CD4-positive, alpha-beta T cell treated with Interleukin-15 for 1 hour (primary cell): ENCODE results near the gene DYNLT1.
"Not testable (repeated sequence)": the region's sequence is repeated elsewhere in the genome, so short reads cannot be mapped to it uniquely, and the experiment has no call there.

ENCODE experiments used
- DNase-seq: peaks from one replicate; pipeline ENCODE4 v3.0.0-alpha.2; 2020

The DYNLT1 gene

DNA sequence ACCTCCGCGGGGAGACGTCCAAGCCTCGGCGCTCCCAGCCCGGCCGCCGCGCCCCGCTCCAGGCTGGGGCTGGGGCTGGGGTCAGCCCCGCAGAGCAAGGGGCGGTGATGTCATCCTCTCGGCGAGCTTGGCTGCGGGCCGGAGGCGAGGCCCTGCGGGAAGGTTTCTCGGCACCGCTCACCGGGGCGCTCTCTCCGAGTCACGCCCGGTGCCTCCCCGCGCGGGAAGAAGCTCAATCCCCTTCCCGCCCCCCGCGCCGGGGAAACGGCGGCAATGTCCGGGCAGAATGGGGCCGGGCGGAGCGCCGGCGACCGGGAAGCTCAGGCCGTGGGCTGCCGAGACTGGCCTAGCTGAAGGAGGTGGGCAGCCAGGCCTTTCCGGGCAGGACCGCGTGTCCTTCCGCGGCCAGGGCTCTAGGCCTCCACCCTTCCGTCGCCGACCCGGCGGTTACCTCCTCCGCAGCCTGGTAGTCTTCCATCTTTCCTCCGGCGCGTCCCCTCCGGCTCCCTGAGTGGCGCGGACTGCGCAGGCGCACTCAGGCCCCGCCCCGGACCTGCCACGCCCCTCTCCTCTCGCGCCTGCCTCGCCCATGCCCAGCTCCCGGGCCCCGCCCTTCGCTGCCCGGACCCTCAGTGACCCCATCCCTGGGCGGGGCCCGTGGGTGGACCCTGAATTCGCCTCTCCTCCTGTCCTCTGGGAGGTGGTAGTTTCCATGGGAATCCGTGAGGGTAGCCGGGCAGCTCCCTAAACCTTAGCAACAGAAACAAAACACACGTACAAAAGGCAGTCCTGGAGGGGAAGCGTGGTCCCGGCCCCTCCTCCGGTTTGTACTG is at the start of gene DYNLT1:
DYNLT1 (minus strand) TSS at position 513 of the 833 bp plus-strand sequence; CDS start at position 478, 35 bp downstream.
- peak; percentile 88 for DNase-seq

DNA sequence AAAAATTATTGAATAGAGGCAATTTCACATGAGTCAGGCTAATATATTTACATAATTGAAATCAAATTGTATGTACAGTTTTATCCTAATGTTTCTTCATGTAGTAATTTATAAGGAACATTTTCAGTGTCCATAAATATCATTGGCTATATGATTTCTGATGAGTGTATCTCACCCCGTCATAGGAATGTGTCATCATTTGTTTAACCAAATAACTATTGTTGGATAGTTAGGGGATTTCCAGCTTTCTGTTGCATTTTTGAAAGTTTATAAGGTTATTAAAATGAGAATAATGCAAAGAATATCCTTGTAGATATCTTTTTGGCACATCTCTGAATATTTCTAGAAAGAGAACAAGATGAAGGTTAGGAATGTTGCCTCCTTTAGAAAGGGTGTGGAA is 44.3 kb upstream of the DYNLT1 start:
- no peak for DNase-seq

DNA sequence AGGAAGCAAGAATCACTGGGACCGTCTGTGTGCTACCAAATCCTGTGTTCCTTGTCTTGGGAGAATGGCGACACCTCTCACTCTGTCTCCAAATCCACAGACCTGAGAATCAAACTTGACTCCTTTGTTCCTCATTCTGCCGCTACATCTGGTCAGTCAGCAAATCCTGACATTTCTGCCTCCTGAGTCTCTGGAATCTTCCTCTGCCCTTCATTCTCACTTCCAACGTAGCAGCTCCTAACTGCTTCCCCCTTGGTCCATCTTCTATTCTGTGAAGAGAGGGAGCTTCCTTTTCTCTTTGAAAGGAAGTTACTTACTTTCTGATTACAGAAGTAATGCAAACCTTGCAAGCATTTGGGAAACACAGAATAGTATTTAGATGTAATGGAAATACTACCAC is 43.0 kb upstream of the DYNLT1 start:
- DNase-seq: no peak

DNA sequence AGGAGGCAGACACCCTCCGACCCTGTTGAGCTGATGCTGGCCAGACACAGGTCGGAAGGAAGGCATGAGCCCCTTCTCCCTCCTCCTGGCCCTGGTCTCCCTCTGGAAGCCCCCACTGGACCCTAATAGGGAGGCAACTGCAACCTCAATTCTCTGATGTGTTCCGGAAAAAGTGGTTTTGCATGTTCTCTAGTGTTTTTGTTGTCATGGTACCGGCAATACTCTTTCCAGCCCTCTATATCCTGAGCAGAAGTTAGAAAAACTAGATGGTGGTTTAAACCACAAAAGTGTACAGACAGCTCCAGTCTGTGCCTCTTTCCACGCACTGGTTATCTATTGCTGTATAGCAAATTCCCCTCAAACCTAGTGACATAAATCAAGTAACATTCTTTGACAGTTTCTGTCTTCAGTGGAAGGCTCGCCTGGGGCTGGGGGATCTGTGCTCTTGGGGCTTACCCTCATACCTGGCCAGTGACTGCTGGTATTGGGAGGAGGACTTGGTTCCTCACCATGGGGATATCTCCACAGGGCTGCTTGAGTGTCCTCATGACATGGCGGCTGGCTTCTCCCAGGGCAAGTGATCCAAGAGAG is 42.3 kb upstream of the DYNLT1 start:
- peak; percentile 74 for DNase-seq

DNA sequence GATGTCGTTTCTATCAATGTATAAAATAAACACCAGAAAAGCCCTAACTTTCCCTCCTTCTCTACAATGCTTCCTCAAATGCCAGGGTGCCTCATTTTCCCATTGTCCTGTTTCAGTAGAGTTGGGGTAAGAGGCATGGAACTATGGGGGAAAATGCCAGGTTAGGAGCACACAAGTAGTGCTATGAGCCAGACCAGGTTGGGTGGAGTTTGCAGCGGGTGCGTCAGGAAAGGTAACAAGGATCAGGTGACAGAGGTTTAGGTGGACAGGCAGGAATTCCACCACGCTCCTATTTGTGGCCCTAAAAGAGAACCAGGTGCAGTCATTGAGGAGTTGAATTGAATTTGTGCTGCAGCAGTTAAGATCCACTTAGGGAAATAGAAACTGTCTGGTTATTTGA is 41.8 kb upstream of the DYNLT1 start:
- no peak for DNase-seq

DNA sequence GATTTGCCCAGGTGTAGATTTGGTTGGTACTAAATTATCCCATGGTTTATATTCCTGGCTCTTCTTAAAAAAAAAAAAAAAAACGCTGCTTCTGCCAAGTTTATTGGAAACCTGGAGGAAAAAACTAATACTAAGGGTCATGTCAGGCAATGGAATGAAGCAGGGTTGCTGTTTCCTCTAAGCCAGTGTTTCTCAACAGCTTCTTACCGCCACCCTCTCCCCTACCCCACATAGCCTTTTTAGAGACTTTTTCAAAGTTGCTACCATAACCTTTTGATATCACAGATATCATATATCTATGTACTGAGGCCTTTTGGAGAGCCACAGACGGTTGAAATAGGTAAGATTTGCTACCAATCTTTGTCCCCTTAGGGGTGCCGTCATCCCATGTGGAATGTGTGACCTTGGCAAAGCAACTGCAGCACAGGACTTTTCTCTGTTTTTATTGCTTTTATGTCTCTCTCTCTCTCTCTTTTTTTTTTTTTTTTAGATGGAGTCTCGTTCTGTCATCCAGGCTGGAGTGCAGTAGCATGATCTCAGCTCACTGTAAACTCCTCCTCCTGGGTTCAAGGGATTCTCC is 40.3 kb upstream of the DYNLT1 start:
- no peak for DNase-seq

DNA sequence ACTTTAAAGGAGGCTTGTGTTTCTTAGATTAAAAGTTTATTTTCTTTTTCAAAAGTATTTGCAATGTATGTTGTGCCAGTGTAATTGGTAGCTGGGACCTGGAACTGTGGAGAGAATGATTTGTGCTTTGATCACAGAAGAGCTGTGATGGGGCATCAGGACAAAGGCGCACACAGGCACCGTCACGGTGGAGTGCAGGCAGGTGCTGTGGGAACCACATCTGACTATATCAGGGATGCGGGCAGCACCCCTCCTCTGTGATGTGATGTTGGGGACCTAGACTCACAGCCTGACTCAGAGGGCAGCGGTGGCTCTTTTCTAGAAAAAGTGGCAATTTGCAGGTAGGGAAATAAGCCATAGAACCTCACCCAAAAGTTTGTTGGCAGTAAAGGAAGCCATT is 39.8 kb upstream of the DYNLT1 start:
- peak; percentile 47 for DNase-seq

DNA sequence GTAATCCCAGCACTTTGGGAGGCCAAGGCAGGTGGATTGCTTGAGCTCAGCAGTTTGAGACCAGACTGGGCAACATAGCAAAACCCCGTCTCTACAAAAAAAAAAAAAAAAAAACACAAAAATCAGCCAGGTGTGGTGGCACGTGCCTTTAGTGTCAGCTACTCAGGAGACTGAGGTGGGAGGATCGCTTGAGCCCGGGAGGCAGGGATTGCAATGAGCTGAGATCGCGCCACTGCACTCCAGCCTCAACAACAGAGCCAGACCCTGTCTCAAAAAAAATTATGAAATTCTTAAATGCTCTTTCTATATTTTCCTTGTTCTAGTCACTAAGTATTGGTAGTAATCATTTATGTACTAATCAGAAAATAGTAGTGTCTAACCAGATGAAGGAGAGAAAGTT is 35.9 kb upstream of the DYNLT1 start:
- DNase-seq: no peak

DNA sequence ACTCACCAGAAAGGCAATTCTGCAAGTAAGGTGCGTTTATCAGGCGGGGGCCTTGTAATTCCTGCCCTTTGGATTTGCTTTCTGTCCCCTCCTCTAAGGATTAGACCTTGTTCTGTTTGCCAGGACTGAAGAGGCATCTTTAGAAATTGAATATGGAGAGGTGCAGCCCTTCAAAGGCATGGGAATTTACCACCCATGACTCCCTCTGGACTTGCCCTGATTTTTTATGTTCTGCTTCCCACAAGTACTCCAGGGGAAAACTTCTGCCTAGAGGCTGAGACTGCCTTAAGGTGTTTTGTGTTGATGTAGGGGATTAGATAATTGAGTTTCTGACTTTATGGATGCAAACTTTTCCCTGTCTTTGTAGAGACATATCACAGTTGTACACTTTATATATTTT is 35.5 kb upstream of the DYNLT1 start:
- DNase-seq: no peak

DNA sequence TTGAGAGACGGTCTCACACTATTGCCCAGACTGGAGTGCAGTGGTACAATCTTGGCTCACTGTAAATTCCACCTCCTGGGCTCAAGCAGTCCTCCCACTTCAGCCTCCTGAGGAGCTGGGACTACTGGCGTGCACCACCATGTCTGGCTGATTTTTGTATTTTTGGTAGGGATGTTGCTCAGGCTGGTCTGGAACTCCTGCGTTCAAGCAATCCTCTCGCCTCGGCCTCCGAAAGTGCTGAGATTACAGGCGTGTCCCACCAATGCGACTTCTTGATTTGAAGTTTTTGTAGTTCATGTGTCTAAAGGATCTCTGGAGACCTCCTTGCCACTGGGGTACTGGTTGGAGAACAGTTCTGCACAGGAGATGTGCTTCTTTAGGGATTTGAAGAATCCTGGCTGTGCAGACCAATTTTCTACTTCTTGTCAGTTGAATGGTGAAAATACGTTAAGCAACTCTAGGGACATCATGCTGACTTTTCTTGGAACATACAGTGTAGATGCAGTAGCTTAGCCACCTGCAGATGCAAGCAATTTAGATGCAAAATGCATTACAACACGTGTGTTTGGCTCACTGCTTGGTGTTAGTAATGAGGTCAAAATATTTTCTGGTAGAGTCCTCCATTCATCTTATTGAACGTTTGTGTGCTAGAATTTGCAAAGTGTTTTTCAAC is 33.5 kb upstream of the DYNLT1 start:
- no peak for DNase-seq

DNA sequence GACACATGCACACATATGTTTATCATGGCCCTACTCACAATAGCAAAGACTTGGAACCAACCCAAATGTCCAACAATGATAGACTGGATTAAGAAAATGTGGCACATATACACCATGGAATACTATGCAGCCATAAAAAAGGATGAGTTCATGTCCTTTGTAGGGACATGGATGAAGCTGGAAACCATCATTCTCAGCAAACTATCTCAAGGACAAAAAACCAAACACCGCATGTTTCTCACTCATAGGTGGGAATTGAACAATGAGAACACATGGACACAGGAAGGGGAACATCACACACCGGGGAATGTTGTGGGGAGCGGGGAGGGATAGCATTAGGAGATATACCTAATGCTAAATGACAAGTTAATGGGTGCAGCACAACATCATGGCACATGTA is 32.6 kb upstream of the DYNLT1 start:
- DNase-seq: not testable (repeated sequence)

DNA sequence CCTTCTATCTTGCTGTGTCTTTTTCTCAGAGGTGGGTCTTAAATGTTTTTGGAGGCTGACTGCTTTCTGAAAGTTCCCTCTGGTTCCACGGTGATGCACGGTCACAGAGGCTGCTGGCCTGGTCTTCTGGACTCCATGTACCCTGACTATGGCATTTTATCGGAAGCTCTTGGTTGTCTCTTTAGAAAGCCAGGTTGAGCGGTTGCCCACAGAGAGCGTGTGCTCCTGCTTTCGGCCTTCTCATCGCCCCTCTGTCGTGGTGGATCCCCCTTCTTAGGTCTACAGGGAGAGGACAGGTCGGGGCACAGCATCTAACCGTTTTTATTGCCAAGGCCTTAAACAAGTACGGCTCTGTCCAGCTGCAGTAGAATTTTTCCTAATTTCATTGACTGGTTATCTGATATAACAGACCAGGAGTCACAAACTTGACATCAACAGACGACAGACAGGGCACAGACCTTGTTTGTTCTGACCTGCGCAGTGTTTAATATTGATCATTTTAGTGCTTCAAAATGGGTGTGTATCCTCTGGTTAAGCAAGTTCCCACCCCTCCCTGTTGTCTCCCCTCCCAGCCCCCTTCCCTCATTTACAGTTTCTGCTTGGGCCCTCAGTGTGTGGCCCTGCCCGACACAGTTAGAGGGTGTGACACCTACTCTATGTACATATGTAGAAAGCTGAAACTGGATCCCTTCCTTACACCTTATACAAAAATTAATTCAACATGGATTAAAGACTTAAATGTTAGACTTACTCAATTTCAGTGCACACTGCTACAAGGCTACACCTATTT is 30.0 kb upstream of the DYNLT1 start:
- no peak for DNase-seq

DNA sequence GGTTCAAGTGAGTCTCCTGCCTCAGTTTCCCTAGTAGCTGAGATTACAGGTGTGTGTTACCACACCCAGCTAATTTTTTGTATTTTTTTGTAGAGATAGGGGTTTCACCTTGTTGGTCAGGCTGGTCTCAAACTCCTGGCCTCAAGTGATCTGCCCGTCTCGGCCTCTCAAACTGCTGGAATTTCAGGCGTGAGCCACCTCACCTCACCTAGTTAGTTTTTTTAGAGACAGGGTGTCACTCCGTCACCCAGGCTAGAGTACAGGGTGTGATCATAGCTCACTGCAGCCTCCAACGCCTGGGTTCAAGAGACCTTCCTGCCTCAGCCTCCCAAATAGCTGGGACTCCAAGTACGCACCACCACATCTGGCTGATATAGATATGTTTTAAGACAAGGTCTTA is 28.2 kb upstream of the DYNLT1 start:
- no peak for DNase-seq

DNA sequence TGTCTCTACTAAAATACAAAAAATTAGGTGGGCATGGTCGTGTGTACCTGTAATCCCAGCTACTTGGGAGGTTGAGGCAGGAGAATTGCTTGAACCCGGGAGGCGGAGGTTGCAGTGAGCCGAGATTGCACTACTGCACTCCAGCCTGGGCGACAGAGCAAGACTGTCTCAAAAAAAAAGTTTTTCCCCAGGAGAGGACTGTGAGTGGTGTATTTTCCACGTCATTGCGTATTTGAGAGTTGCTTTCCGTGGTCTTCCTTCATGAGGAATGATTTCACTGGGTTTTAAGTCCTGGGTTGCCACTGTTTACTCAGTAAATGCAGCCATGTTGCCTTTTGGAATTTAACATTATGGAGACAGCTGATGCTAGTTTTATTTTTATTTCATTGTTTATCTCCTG is 27.6 kb upstream of the DYNLT1 start:
- not testable (repeated sequence) for DNase-seq

DNA sequence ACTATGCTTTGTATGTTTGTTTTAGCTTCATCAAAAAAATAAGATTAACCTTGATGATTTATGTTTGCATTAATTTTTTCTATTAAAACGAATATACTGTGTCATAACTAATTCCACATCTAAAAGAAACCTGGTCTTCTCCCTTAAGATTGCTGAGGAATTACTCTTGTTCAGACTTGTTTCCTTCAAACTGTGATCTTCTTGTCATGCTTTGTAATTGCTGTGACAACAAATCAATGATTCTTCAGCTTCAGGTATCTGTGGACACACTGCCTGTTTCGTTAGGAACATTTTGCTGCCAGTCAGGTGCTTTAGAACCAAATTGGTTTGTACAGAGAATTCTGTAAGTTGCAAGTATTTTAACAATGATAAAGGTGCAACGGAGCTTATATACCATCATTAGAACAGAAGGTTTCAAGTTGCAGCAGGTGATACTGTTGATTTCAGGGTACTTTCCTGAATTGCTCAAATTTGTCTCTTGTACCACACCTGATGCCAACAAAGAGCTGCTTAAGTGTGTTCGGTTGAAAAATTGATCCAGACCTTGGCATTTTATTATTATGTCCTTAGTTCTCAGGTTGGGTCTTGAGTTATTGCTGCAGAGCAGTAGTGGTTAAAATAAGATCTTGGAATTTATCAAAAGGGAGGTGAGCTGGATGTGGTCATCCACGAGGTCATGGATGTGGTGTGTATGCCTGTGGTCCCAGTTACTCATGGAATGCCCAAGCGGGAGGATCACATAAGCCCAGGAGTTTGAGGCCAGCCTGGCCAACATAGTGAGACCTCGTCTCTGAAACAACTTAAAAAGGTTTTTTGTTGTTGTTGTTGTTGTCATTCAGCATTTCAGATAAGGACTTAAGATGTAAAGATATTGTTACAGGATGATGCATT is 24.8 kb upstream of the DYNLT1 start:
- no peak for DNase-seq

DNA sequence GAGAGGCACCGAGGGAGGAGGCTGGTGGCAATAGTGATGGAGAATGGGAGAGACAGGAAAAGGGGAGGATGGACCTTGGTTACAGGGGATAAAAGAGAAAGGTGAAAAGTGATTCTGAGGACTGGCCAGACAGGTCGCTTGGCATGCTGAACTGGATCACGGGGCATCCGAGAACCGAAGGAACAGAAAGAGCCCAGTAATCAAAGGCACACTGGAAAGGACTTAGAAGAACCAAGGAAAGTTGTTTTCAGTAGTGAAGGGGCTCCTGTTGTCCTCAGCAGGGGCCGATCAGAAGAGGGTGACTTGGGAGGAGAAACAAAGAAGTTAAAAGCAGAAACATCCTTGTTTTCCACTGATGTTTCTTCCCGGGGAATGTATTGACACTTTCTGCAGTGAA is 24.2 kb upstream of the DYNLT1 start:
- no peak for DNase-seq

DNA sequence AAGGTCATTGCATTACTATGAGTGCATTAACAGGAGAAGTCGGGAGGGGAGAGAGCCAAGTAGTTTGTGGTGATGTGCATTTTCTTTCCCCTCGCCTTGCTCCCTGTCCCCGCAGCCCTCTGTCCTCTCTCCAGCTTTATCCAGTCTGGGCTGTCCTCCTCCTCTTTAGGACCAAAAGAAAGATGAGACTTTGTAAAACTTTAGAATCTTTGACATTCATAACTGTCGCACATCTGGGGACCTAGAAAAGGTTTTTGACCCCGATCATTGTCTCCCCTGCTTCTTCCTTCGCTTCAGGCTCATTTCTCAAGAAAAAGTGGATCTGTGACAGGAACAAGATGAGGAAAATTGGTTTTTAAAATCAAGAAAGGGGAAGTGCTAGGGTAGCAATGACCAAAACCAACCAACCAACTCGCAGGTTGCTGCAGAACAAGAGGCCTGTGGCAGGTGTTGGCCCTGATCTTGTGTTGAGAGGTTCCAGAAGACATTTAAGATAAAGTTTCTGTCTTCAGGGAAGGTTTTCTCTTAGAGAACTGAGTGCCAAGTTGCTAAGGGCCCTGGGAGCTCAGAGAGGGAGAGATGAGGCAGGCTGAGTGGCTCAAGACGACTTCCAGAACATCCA is 22.9 kb upstream of the DYNLT1 start:
- no peak for DNase-seq

DNA sequence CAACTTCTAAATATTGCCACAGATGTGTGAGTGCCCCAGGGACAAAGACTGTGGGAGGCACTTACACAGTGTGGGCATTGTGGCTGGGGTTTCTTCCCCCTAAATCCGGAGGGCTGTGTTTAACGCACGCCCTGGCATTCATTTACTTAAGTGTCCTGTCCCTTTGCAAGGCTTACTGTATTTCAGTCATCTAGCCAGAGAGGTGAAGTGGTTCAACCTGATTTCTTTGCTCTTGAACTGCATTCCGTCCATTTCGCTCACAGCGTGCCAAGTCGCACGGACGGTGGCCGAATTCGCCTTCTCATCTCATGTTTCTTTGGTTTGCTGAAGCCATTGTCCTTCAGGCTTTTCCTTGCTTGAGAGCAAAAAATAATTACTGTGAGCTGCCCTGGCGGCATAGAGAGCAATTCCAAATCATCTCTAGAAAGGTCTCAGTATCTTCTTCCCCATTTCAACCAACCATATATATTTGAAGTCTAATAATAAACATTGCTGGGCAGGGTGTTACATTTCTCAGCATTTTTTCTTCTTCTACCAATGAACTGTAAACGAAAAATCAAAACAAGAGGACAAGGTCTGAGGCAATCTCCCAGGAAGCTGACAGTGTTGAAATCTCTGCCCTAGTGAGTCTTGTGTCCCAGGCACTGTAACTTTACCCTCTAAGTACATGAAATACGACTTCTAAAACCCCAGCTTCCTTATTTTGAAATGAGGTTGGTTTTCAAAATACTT is 22.3 kb upstream of the DYNLT1 start:
- DNase-seq: peak; percentile 54

DNA sequence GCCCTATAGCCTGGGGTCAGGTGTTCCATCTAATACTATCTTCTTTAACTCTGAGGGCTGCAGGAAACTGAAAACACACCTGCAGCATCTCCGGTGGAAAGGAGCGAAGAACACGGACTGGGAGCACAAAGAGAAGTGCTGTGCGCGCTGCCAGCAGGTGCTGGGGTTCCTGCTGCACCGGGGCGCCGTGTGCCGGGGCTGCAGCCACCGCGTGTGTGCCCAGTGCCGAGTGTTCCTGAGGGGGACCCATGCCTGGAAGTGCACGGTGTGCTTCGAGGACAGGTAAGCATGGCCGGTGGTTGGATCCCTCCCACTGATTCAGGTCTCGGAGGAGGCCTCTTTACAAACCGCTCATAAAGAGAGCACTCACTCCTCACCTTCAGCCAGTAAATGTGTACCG is 20.8 kb upstream of the DYNLT1 start:
- no peak for DNase-seq

DNA sequence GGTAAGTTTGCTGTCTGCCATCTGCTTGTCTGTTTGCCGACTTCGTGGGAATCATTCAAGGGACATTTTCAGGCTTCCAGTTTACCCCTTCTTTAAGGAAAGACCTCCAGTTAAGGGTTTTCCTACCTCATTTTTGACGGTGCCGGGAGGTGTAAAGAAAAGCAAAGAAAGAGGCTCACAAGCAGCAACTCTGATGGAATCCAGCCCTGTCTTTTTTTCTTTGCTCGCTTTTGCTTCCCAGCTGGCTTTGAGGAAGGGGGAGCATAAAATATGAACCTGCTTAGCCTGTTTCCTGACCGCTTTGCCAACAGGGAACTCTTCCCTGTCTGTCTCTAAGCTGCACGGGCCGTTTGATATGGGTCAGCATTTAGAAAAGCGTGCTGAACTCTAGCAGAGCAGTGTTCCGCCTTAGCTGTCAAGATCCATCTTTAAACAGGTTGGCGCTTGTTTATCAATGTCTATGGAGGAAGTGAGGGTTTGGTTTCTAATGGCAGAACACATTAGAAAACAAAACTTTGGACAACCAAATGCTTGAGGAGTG is 19.2 kb upstream of the DYNLT1 start:
- DNase-seq: no peak
